Astrocyte of the spinal cord (primary cell): Measurements from ENCODE around the gene OR1J1.

Source experiments
- DNase-seq: peaks from one replicate; pipeline ENCODE4 v3.0.0; 2011; ENCODE audit warnings: low read depth, low spot score
- H3K4me3 ChIP-seq: 2 replicates; pipeline ENCODE4 v1.5.1; 2011; ENCODE audit warnings: low read depth, mild to moderate bottlenecking, low read length, moderate library complexity
- in situ Hi-C: cut with HindIII; loops from 2 replicates; pipeline ENCODE4 v1.10.0; 2017; ENCODE audit warnings: low sequenced_read_pairs
- TF ChIP-seq, protein P1 (sequence below): IDR thresholded peaks from 2 replicates; pipeline ENCODE4 v1.5.1; 2012; ENCODE audit warnings: low read depth, mild to moderate bottlenecking, low read length, inconsistent platforms

Gene OR1J1, protein sequence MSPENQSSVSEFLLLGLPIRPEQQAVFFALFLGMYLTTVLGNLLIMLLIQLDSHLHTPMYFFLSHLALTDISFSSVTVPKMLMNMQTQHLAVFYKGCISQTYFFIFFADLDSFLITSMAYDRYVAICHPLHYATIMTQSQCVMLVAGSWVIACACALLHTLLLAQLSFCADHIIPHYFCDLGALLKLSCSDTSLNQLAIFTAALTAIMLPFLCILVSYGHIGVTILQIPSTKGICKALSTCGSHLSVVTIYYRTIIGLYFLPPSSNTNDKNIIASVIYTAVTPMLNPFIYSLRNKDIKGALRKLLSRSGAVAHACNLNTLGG

DNA sequence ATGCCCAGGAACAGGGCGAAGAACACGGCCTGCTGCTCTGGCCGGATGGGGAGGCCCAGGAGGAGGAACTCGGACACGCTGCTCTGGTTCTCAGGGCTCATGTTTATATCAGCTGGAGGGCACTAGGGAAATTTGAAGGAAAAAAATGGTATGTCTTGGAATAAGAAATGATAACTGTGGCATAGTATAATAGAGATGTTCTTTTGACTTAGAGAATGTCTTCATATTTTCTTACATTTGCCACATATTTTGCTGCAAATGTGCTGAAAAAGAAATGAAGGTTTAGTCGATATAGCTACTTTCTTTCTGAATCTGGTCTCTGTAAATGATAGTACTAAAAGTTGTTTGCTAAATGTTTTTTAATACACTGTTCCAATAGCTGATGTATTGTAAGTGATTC lies at the start of gene OR1J1:
TSS of gene OR1J1 (minus strand) at position 101 of the 400 bp plus-strand sequence. CDS start at position 101, 0 bp downstream.
- in situ Hi-C loops = no loop called here
- H3K4me3 ChIP-seq = no peak within 1 kb of the TSS
- no peak for DNase-seq

DNA sequence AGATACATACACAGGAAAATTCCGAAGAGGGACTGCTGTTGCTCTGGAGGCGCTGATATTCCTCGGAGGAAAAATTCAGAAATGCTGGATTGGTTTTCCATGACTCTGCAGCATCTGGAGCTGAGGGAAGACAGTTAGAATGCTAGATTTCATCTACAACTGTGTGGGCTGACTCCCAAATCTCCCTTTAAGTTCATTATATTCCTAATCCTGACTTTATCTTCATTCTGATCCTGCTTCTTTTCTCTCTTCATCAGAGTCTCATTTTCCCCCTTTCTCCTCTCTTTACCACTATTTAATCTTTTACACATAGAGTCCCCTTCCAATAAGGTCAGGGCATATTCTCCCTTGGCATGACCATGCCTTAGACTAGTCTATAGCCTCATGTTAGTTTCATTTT lies 49.5 kb upstream of the OR1J1 start, which contains the start of gene OR1N1:
TSS of gene OR1N1 (minus strand) at position 101 of the 400 bp plus-strand sequence. CDS start at position 101, 0 bp downstream.
- in situ Hi-C loops = no loop called here
- TF ChIP-seq, protein P1, sequence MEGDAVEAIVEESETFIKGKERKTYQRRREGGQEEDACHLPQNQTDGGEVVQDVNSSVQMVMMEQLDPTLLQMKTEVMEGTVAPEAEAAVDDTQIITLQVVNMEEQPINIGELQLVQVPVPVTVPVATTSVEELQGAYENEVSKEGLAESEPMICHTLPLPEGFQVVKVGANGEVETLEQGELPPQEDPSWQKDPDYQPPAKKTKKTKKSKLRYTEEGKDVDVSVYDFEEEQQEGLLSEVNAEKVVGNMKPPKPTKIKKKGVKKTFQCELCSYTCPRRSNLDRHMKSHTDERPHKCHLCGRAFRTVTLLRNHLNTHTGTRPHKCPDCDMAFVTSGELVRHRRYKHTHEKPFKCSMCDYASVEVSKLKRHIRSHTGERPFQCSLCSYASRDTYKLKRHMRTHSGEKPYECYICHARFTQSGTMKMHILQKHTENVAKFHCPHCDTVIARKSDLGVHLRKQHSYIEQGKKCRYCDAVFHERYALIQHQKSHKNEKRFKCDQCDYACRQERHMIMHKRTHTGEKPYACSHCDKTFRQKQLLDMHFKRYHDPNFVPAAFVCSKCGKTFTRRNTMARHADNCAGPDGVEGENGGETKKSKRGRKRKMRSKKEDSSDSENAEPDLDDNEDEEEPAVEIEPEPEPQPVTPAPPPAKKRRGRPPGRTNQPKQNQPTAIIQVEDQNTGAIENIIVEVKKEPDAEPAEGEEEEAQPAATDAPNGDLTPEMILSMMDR = no peak
- no peak within 1 kb of the TSS for H3K4me3 ChIP-seq
- DNase-seq = no peak

More for the DNA sequence above, at the start of gene OR1J1:
- TF ChIP-seq, protein P1 = no peak

DNA sequence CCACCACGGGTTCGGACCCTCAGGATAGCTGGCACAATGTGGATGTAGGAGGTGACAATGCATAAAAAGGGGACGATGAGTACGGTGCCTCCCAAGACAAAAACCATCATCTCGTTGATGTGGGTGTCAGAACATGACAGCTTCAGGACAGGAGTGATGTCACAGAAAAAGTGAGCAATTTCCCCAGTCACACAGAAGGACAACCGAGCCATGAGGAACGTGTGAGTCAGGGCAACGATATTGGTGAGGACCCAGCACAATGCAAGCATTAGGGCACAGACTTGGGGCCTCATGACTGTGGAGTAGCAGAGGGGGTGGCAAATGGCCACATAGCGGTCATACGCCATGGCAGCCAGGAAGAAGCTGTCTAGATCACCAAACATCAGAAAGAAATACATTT lies 48.9 kb upstream of the OR1J1 start:
- TF ChIP-seq, protein P1 = no peak
- H3K4me3 ChIP-seq = no peak overlapping the region
- in situ Hi-C loops = no loop called here
- no peak for DNase-seq

DNA sequence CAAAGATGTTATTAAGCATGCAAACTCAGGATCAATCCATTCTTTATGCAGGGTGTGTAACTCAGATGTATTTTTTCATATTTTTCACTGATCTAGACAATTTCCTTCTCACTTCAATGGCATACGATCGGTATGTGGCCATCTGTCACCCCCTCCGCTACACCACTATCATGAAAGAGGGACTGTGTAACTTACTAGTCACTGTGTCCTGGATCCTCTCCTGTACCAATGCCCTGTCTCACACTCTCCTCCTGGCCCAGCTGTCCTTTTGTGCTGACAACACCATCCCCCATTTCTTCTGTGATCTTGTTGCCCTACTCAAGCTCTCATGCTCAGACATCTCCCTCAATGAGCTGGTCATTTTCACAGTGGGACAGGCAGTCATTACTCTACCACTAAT lies 41.6 kb upstream of the OR1J1 start:
- in situ Hi-C loops = no loop called here
- no peak overlapping the region for H3K4me3 ChIP-seq
- TF ChIP-seq, protein P1 = no peak
- no peak for DNase-seq

DNA sequence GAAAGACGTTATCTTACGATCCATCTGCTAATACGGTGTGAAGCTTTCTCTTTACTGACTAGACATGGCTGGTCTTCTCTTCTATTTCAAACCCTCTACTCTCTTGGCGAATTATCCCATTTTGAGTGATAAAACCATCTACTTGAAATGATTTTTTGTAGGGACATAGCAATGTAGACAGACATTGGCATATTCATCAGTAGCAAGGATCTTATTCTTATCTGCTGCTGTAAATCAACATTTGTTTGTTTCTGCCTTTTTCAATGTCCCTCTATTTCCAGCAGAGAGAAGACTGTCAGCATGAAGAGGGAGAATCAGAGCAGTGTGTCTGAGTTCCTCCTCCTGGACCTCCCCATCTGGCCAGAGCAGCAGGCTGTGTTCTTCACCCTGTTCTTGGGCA lies 41.1 kb upstream of the OR1J1 start, which contains the start of gene OR1J4:
TSS of gene OR1J4 (plus strand) at position 301 of the 400 bp plus-strand sequence. CDS start at position 301, 0 bp downstream.
- DNase-seq = no peak
- no peak within 1 kb of the TSS for H3K4me3 ChIP-seq
- in situ Hi-C loops = no loop called here
- TF ChIP-seq, protein P1 = no peak

DNA sequence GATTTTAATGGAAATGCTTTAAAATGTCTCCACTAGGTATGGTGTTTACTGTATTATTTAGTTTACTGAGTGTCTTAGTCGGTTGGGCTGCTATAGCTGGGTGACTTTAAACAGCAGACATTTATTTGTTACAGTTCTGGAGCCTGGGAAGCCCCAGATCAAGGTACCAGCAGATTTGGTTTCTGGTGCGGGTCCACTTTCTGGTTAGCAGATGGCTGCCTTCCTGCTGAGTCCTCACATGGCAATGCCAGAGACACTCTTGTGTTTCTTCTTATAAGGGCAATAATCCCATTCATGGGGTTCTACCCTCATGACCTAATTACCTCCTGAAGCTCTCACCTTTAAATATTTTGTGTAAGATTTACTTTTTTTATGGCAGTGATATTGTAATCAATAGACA lies 40.5 kb upstream of the OR1J1 start:
- TF ChIP-seq, protein P1 = no peak
- in situ Hi-C loops = no loop called here
- H3K4me3 ChIP-seq = no peak overlapping the region
- no peak for DNase-seq
